ENCODE measurements around the gene C1QTNF6. TPM values are rescaled to one million over a fixed set of nuclear protein-coding genes. Genes with fewer than 3 reads are reported as not detected.

C1QTNF6 gene
- total and polyA plus RNA-seq, 2 of the 8 experiments (the other 6 are each of a cell fraction or from before 2014, with no cell fraction given): 3.1 to 6.5 TPM

DNA sequence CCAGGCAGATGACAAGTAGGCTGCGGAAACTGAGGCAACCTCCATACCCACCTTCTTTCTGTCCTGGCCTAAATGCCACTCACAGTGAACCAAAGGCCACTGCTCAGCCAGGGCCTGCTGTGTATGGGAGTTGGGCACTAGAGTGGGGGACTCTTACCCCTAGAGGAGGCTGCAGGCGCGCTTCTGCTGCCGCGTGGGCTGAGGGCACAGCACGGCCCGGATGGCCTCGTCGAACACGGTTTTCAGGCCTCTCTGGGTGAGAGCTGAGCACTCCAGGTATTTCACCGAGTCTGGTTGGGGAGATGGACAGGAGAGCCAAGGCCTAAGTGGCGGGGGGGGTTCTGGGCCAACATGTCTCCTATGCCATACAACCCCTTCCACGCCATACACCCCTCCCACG lies 38.5 kb upstream of the C1QTNF6 start:
- ChIA-PET CTCF (ENCODE audit: partially characterized antibody) (interaction anchor here (0.7 to 3.3 kb wide), 3 partner anchors 19 to 229 kb away, joined by 5 to 22 read pairs (median 6); no protein-coding TSS in a partner anchor), POLR2A (ENCODE audit: partially characterized antibody) (interaction anchor here (1.4 kb wide), 1 partner anchor 19 kb away, joined by 4 read pairs; no protein-coding TSS in a partner anchor)
- H3K23ac ChIP-seq (ENCODE audit: insufficient read length): no peak overlapping the region
- no peak overlapping the region for H3K14ac ChIP-seq (ENCODE audit: insufficient read length)
- H3K4me1 ChIP-seq (replicated peaks in 1 of 4; ENCODE audit: control insufficient read depth in 3 of 4, insufficient read depth in 4 of 4, low read length in 3 of 4): no peaks in the 10 kb centered on the region
- no peak overlapping the region for H3K27ac ChIP-seq (ENCODE audit: low read depth, low read length)
- H3K9me3 ChIP-seq (ENCODE audit: insufficient read depth in 2 of 2, low read depth in 1 of 2, low read length in 1 of 2): no peaks in the 10 kb centered on the region
- no peak overlapping the region for H4K91ac ChIP-seq (replicated peaks; ENCODE audit: insufficient read length, low read length)
- H3K23me2 ChIP-seq (ENCODE audit: low read depth, low read length): peaks cover 2% of the 10 kb centered on the region; the same call in 1 of the 2 replicates
- no peak overlapping the region for H3K4me3 ChIP-seq (ENCODE audit: extremely low read depth in 1 of 4, insufficient read depth in 2 of 4, low read depth in 3 of 4, low read length in 4 of 4)
- no peaks in the 10 kb centered on the region for H3K79me2 ChIP-seq (ENCODE audit: control insufficient read depth in 1 of 2, insufficient read depth in 2 of 2, low read length in 2 of 2)
- no peak overlapping the region for H3K56ac ChIP-seq (replicated peaks; ENCODE audit: insufficient read length, low read depth, low read length)
- DNase-seq (ENCODE audit: low read depth in 1 of 2, low spot score in 2 of 2): no peak
- no peak overlapping the region for H2AK5ac ChIP-seq (ENCODE audit: low read depth, low read length)
- H3K27me3 ChIP-seq (replicated peaks in 1 of 4; ENCODE audit: control insufficient read depth in 3 of 4, extremely low read depth in 1 of 4, insufficient read depth in 3 of 4, low read length in 3 of 4): no peaks in the 10 kb centered on the region
- no peak overlapping the region for H3K4ac ChIP-seq (replicated peaks; ENCODE audit: insufficient read length, low read depth, low read length)
- no peak overlapping the region for H2BK5ac ChIP-seq (ENCODE audit: low read depth, low read length)
- no peaks in the 10 kb centered on the region for H3K79me1 ChIP-seq (ENCODE audit: low read depth, low read length)
- FAIRE-seq: no peak
- no peak overlapping the region for H3K9ac ChIP-seq (replicated peaks in 1 of 4; ENCODE audit: extremely low read depth in 1 of 4, low read depth in 3 of 4, low read length in 3 of 4)
- no peaks in the 10 kb centered on the region for H3K36me3 ChIP-seq (ENCODE audit: control insufficient read depth in 2 of 4, insufficient read depth in 4 of 4, low read length in 3 of 4)
- no peaks in the 10 kb centered on the region for H4K20me1 ChIP-seq (replicated peaks in 1 of 2; ENCODE audit: control insufficient read depth in 1 of 2, insufficient read depth in 2 of 2, low read length in 2 of 2)
- no peak overlapping the region for H4K8ac ChIP-seq (ENCODE audit: extremely low read depth, insufficient read depth, low read length)
- H3K18ac ChIP-seq (ENCODE audit: extremely low read depth, low read length): no peak overlapping the region
- no peak overlapping the region for H2AFZ ChIP-seq (ENCODE audit: low read length)
- no peak overlapping the region for H4K5ac ChIP-seq (ENCODE audit: insufficient read length, low read depth, low read length)
- H2BK20ac ChIP-seq (ENCODE audit: low read length): no peak overlapping the region
- H3K4me2 ChIP-seq (ENCODE audit: insufficient read depth in 1 of 2, low read depth in 2 of 2, low read length in 2 of 2): no peak overlapping the region
- H2BK12ac ChIP-seq (ENCODE audit: low read depth, low read length): no peak overlapping the region
- no peak overlapping the region for H2BK15ac ChIP-seq (ENCODE audit: low read length)
- H2BK120ac ChIP-seq (replicated peaks; ENCODE audit: low read depth, low read length): no peak overlapping the region
- WGBS, 2 experiments (ENCODE audit: extremely low coverage in 1 of 2, insufficient coverage in 1 of 2, insufficient read length in 1 of 2, insufficient replicate concordance in 2 of 2, low coverage in 1 of 2, low lambda C conversion rate in 2 of 2, missing lambda C conversion rate in 1 of 2): 90% methylated on average over 11 of the region's 14 CpGs; no CpG with 5 or more reads in 1 of the 2 experiments
- TF ChIP-seq SRF (IDR thresholded peaks at IDR 0.05; ENCODE audit: low read depth, low read length) (no peak), TCF12 (IDR thresholded peaks at IDR 0.05; ENCODE audit: low read depth, low read length) (no peak), EP300 (IDR thresholded peaks at IDR 0.05; ENCODE audit: borderline replicate concordance in 1 of 2, low read depth in 2 of 2, low read length in 2 of 2) (no peak), CEBPB (IDR thresholded peaks at IDR 0.05; ENCODE audit: low read depth, low read length) (no peak), TAF7 (optimal IDR thresholded peaks at IDR 0.05; ENCODE audit: borderline replicate concordance, low read depth, low read length) (no peak), KDM4A (IDR thresholded peaks at IDR 0.05; ENCODE audit: low read depth, low read length, severe bottlenecking) (no peak), CBX8 (IDR thresholded peaks at IDR 0.05; ENCODE audit: borderline replicate concordance, low read depth, low read length) (no peak), POU5F1 (IDR thresholded peaks at IDR 0.05; ENCODE audit: low read depth, low read length) (no peak), CBX5 (IDR thresholded peaks at IDR 0.05; ENCODE audit: low read depth, low read length) (no peak), SP2 (IDR thresholded peaks at IDR 0.05; ENCODE audit: low read length) (no peak), ASH2L (IDR thresholded peaks at IDR 0.05; ENCODE audit: low read length) (no peak), RXRA (IDR thresholded peaks at IDR 0.05; ENCODE audit: insufficient read depth, low read depth, low read length) (no peak), NRF1 (IDR thresholded peaks at IDR 0.05; ENCODE audit: low read depth, low read length) (no peak)
- TF ChIP-seq, protein P1, sequence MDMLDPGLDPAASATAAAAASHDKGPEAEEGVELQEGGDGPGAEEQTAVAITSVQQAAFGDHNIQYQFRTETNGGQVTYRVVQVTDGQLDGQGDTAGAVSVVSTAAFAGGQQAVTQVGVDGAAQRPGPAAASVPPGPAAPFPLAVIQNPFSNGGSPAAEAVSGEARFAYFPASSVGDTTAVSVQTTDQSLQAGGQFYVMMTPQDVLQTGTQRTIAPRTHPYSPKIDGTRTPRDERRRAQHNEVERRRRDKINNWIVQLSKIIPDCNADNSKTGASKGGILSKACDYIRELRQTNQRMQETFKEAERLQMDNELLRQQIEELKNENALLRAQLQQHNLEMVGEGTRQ (IDR thresholded peaks at IDR 0.05; ENCODE audit: low read length): no peak

Measured in H1 (cell line).